B cell (primary cell): ENCODE data around the gene LDB1. TPM values are rescaled to one million over a fixed set of nuclear protein-coding genes. Genes with fewer than 3 reads are reported as not detected.

Experiments used
- ATAC-seq: fragments of 200-7000 bp; cut with Tn5 transposase; one replicate; pipeline ENCODE4 v1.10.0; 2021; ENCODE audit warnings: low read depth, mild to moderate bottlenecking, moderate number of reproducible peaks, moderate library complexity
- CTCF ChIA-PET: fragments of 350-600 bp; sonication (Branson Sonifier 250); formaldehyde crosslinking; loops from one replicate; lab custom pipeline; 2021; ENCODE audit warnings: antibody characterized with exemption, inconsistent platforms; lab: Charles Lee
- POLR2A ChIA-PET: fragments of 350-600 bp; sonication (Branson Sonifier 250); formaldehyde crosslinking; loops from one replicate; lab custom pipeline; 2021; ENCODE audit warnings: antibody characterized with exemption; lab: Charles Lee
- DNase-seq: peaks from one replicate; pipeline ENCODE4 v3.0.0; 2013
- H2AFZ ChIP-seq: 2 replicates; pipeline ENCODE4 v1.6.1; 2012; ENCODE audit warnings: mild to moderate bottlenecking, low read depth, low read length; ENCODE audit not compliant: insufficient read depth, poor library complexity, severe bottlenecking
- H3K27ac ChIP-seq, 2 donors: 1 replicate in 1 of 2; 2 replicates in 1 of 2; pipeline ENCODE4 v1.5.1; 2012 to 2013; ENCODE audit warnings: low read length in 2 of 2, mild to moderate bottlenecking in 2 of 2, moderate library complexity in 1 of 2
- H3K27me3 ChIP-seq, 4 experiments: fragments of 200-600 bp in 1 of 4; sonication (generic) in 1 of 4; replicated peaks in 1 of 4; 1 replicate in 2 of 4; 2 replicates in 2 of 4; pipeline versions ENCODE4 v1.6.1 to v1.7.0; 2013 to 2016; ENCODE audit warnings: low read length in 3 of 4, mild to moderate bottlenecking in 2 of 4, mixed read lengths in 1 of 4, moderate library complexity in 1 of 4; ENCODE audit not compliant: insufficient read depth in 4 of 4, control insufficient read depth in 3 of 4; ENCODE audit errors: control extremely low read depth in 1 of 4
- H3K36me3 ChIP-seq, 2 experiments: replicated peaks in 1 of 2; 1 replicate in 1 of 2; 2 replicates in 1 of 2; pipeline versions ENCODE4 v1.6.1 to v1.7.1; 2013; ENCODE audit warnings: low read length in 1 of 2; ENCODE audit not compliant: insufficient read depth in 2 of 2, control insufficient read depth in 1 of 2; ENCODE audit errors: control extremely low read depth in 1 of 2, extremely low read depth in 1 of 2
- H3K4me1 ChIP-seq, 2 donors: fragments of 200-600 bp in 1 of 2; sonication (generic) in 1 of 2; 1 replicate in 1 of 2; 2 replicates in 1 of 2; pipeline versions ENCODE4 v1.5.1 to v1.6.1; 2013 to 2017; ENCODE audit warnings: low read length in 2 of 2; ENCODE audit not compliant: control insufficient read depth in 2 of 2, insufficient read depth in 2 of 2
- H3K4me2 ChIP-seq: replicated peaks from 2 replicates; pipeline ENCODE3; 2012; ENCODE audit warnings: mild to moderate bottlenecking, low read depth, low read length; ENCODE audit not compliant: poor library complexity, severe bottlenecking
- H3K4me3 ChIP-seq, 5 experiments: fragments of 200-600 bp in 1 of 5; sonication (generic) in 1 of 5; 1 replicate in 3 of 5; 2 replicates in 2 of 5; pipeline versions ENCODE4 v1.5.1 to v1.7.0; 2011 to 2016; ENCODE audit warnings: low read length in 4 of 5, mild to moderate bottlenecking in 4 of 5, low read depth in 2 of 5, control low read depth in 1 of 5, moderate library complexity in 1 of 5; ENCODE audit not compliant: insufficient read depth in 1 of 5; ENCODE audit errors: control extremely low read depth in 1 of 5, extremely low read depth in 1 of 5
- H3K79me2 ChIP-seq: fragments of 200-600 bp; sonication (generic); one replicate; pipeline ENCODE4 v1.6.0; 2016; ENCODE audit warnings: low read length; ENCODE audit not compliant: control insufficient read depth, insufficient read depth
- H3K9ac ChIP-seq: fragments of 200-600 bp; sonication (generic); 2 replicates; pipeline ENCODE4 v1.6.1; 2017; ENCODE audit warnings: mild to moderate bottlenecking, low read length, moderate library complexity
- H3K9me3 ChIP-seq, 3 donors: one replicate each; pipeline versions ENCODE4 v1.6.1 to v1.7.1; 2013; ENCODE audit warnings: low read length in 2 of 3; ENCODE audit not compliant: control insufficient read depth in 2 of 3, insufficient read depth in 1 of 3; ENCODE audit errors: control extremely low read depth in 1 of 3
- H4K20me1 ChIP-seq: 2 replicates; pipeline ENCODE4 v1.6.0; 2012; ENCODE audit warnings: mild to moderate bottlenecking, low read length; ENCODE audit not compliant: insufficient read depth, control insufficient read depth, poor library complexity, severe bottlenecking
- H3K27ac Mint-ChIP-seq: one replicate; pipeline ENCODE4 v1.8.0; 2021; ENCODE audit warnings: mixed read lengths
- H3K27me3 Mint-ChIP-seq: one replicate; pipeline ENCODE4 v1.8.0; 2021; ENCODE audit warnings: mixed read lengths
- H3K4me1 Mint-ChIP-seq: one replicate; pipeline ENCODE4 v1.8.0; 2021; ENCODE audit warnings: mixed read lengths
- H3K4me3 Mint-ChIP-seq: one replicate; pipeline ENCODE4 v1.8.0; 2021; ENCODE audit warnings: mixed read lengths
- H3K9me3 Mint-ChIP-seq: one replicate; pipeline ENCODE4 v1.8.0; 2022; ENCODE audit warnings: mixed read lengths; ENCODE audit not compliant: insufficient read depth
- EZH2 ChIP-seq: IDR thresholded peaks from 2 replicates; pipeline ENCODE4 v1.6.1; 2012; ENCODE audit warnings: borderline replicate concordance, low read depth, mild to moderate bottlenecking, moderate library complexity, low read length; ENCODE audit not compliant: insufficient read depth, poor library complexity, severe bottlenecking
- WGBS: methylation state at CpG from one replicate; pipeline ENCODE4 v1.1.5; 2013; ENCODE audit warnings: missing lambda C conversion rate; ENCODE audit not compliant: insufficient coverage; 5-methylcytosine and 5-hydroxymethylcytosine counted together
- intact Hi-C: fragments of 100-400 bp; cut with micrococcal nuclease; formaldehyde crosslinking; loops from one replicate; pipeline ENCODE4 v1.10.0; 2022
- polyA plus RNA-seq: library from polyadenylated mRNA; depleted of rRNA; stranded (reverse); fragments of >200 nt; gene quantifications from 2 replicates; pipeline ENCODE4 v1.2.3, GENCODE V29; 2012
- total RNA-seq, 2 donors: library from RNA; stranded (reverse); fragments of 120-200 nt in 1 of 2; gene quantifications; 1 replicate in 1 of 2; 2 replicates in 1 of 2; pipeline versions ENCODE4 v1.2.3 to v1.2.4, GENCODE V29; 2013 to 2022
- TF ChIP-seq, protein P1 (sequence below): fragments of 200-600 bp; IDR thresholded peaks from one replicate; pipeline ENCODE4 v1.8.0; 2022; ENCODE audit warnings: antibody characterized with exemption, mild to moderate bottlenecking

LDB1 gene
- total and polyA plus RNA-seq, 2 donors (not counting 1 experiment from before 2014, with no cell fraction given): 114 to 139 TPM

DNA sequence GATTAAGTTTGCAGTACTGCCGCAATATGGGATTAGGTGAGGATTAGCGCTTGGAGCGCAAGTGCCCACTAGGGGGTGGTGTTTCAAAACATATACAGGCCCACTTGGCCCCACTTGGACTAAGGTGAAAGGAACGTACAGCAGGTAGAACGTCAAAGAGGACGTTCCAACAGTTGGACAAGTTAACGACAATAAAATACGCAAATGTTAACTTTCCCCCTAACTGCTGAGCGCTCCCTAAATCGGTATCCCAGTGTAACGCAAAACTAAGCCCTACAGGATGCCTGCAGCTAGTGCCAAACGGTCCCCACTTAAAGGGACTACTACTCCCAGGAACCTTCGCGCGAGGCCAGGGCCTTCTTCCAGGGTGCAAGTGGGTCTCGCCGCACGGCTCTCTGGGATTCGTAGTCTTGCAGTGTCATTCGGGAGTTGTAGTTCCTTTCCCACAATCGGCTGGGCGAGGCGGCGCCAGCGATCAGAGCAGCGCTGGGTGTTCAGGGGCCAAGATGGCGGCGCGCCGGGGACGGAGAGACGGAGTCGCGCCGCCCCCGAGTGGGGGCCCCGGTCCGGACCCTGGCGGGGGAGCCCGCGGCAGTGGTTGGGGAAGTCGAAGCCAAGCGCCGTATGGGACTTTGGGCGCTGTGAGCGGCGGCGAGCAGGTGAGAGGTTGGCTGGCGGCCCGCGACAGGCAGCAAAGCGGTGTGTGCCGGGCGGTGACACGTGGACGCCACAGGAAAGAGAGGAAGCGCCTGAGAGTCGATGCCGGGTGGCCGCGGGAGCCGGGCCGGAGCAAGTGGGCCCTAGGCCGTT, 12.6 kb upstream of the LDB1 start, which contains the start of gene PPRC1:
Gene PPRC1, plus strand, starts transcription at position 478 of the 810 bp plus-strand sequence. Its CDS starts 29 bp downstream, at position 507.
- Mint-ChIP-seq H3K4me1 (peaks cover 36% of the 10 kb centered on the region), H3K4me3 (peak within 1 kb of the TSS; percentile 94), H3K9me3 (no peaks in the 10 kb centered on the region), H3K27ac (peak within 1 kb of the TSS; percentile 94), H3K27me3 (no peaks in the 10 kb centered on the region)
- ATAC-seq: peak; percentile 94
- no peak for TF ChIP-seq EZH2
- TF ChIP-seq, protein P1, sequence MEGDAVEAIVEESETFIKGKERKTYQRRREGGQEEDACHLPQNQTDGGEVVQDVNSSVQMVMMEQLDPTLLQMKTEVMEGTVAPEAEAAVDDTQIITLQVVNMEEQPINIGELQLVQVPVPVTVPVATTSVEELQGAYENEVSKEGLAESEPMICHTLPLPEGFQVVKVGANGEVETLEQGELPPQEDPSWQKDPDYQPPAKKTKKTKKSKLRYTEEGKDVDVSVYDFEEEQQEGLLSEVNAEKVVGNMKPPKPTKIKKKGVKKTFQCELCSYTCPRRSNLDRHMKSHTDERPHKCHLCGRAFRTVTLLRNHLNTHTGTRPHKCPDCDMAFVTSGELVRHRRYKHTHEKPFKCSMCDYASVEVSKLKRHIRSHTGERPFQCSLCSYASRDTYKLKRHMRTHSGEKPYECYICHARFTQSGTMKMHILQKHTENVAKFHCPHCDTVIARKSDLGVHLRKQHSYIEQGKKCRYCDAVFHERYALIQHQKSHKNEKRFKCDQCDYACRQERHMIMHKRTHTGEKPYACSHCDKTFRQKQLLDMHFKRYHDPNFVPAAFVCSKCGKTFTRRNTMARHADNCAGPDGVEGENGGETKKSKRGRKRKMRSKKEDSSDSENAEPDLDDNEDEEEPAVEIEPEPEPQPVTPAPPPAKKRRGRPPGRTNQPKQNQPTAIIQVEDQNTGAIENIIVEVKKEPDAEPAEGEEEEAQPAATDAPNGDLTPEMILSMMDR: peak; percentile 96
- no peaks in the 10 kb centered on the region for H3K36me3 ChIP-seq
- H3K4me3 ChIP-seq: peak within 1 kb of the TSS; percentile 70 to 97 (median 82)
- WGBS: under 1% methylated on average over 64 of the region's 64 CpGs
- POLR2A ChIA-PET: interaction anchor here (0.6 to 0.9 kb wide), 2 partner anchors 12 to 330 kb away, joined by 4 read pairs; no protein-coding TSS in a partner anchor
- peak within 1 kb of the TSS; percentile 79 to 88 for H3K27ac ChIP-seq
- intact Hi-C loops: loop anchor here (1.0 to 10.0 kb wide), 13 partner anchors 12 to 782 kb away; partner anchors contain the start of genes ACTR1A, ARMH3, BTRC and CNNM2
- DNase-seq: peak; percentile 98
- CTCF ChIA-PET: interaction anchor here (0.7 to 2.5 kb wide), 11 partner anchors 9 to 219 kb away, joined by 3 to 14 read pairs (median 5); partner anchors contain the start of gene NOLC1
- peak within 1 kb of the TSS; percentile 83 for H3K9ac ChIP-seq
- H2AFZ ChIP-seq: peak within 1 kb of the TSS; percentile 88
- H3K27me3 ChIP-seq: no peaks in the 10 kb centered on the region
- H4K20me1 ChIP-seq: peaks cover 47% of the 10 kb centered on the region
- peaks cover 48% of the 10 kb centered on the region for H3K79me2 ChIP-seq
- H3K9me3 ChIP-seq: no peaks in the 10 kb centered on the region
- peak within 1 kb of the TSS; percentile 93 for H3K4me2 ChIP-seq
- H3K4me1 ChIP-seq: peaks cover 18 to 25% of the 10 kb centered on the region in 2 donors
